Panc1 (cell line): ENCODE results near the gene ADARB2. TPM values are rescaled to one million over a fixed set of nuclear protein-coding genes. Genes with fewer than 3 reads are reported as not detected.

Experiments used
- ATAC-seq: fragments of 200-7000 bp; cut with Tn5 transposase; 2 replicates; pipeline ENCODE4 v1.9.1; 2020; ENCODE audit warnings: mild to moderate bottlenecking, moderate library complexity
- BruUV-seq: library from RNA; stranded (reverse); fragments of 400-500 nt; replicated peaks from 2 replicates; lab custom pipeline; 2021; lab: Mats Ljungman, UMichigan
- CTCF ChIA-PET: fragments of 300-600 bp; sonication (Branson Sonifier 250); formaldehyde crosslinking; loops from one replicate; lab custom pipeline; 2022; ENCODE audit warnings: antibody characterized with exemption; lab: Charles Lee
- POLR2A ChIA-PET: fragments of 300-600 bp; sonication (Branson Sonifier 250); formaldehyde crosslinking; loops from one replicate; lab custom pipeline; 2022; ENCODE audit warnings: antibody characterized with exemption; lab: Charles Lee
- DNase-seq: peaks from one replicate; pipeline ENCODE4 v3.0.0-alpha.2; 2010; ENCODE audit warnings: low read depth, low spot score
- H3K27ac ChIP-seq: 2 replicates; pipeline ENCODE4 v1.5.1; 2011; ENCODE audit warnings: mild to moderate bottlenecking, low read length, inconsistent platforms
- H3K27me3 ChIP-seq: fragments of 200-500 bp; sonication (Bioruptor generic); 2 replicates; pipeline ENCODE4 v1.6.0; 2014; ENCODE audit warnings: low read length, inconsistent platforms; ENCODE audit not compliant: control insufficient read depth, insufficient read depth
- H3K36me3 ChIP-seq: fragments of 200-500 bp; sonication (Bioruptor generic); 2 replicates; pipeline ENCODE4 v1.5.1; 2014; ENCODE audit warnings: inconsistent platforms, mild to moderate bottlenecking, low read length, moderate library complexity; ENCODE audit not compliant: control insufficient read depth, insufficient read depth
- H3K4me1 ChIP-seq: 2 replicates; pipeline ENCODE4 v1.5.1; 2011; ENCODE audit warnings: inconsistent platforms, mild to moderate bottlenecking, low read length, moderate library complexity; ENCODE audit not compliant: control insufficient read depth, insufficient read depth
- H3K4me3 ChIP-seq, 2 experiments: 2 replicates each; pipeline ENCODE4 v1.5.1; 2011 to 2012; ENCODE audit warnings: low read depth in 2 of 2, low read length in 2 of 2, mild to moderate bottlenecking in 2 of 2, inconsistent platforms in 1 of 2, moderate library complexity in 1 of 2
- H3K9me3 ChIP-seq: fragments of 200-500 bp; sonication (Bioruptor generic); 2 replicates; pipeline ENCODE4 v1.5.1; 2014; ENCODE audit warnings: low read depth, mild to moderate bottlenecking, inconsistent platforms, low read length, moderate library complexity; ENCODE audit not compliant: control insufficient read depth, insufficient read depth
- POLR2AphosphoS5 ChIP-seq: IDR thresholded peaks from 2 replicates; pipeline ENCODE4 v1.6.1; 2012; ENCODE audit warnings: mild to moderate bottlenecking, low read depth, low read length, moderate library complexity
- SIN3A ChIP-seq: IDR thresholded peaks from 2 replicates; pipeline ENCODE4 v1.6.1; 2012; ENCODE audit warnings: low read depth, mild to moderate bottlenecking, low read length, moderate library complexity, borderline replicate concordance; ENCODE audit not compliant: insufficient read depth
- TCF7L2 ChIP-seq: IDR thresholded peaks from 2 replicates; pipeline ENCODE4 v1.6.1; 2011; ENCODE audit warnings: mild to moderate bottlenecking, low read depth, low read length, inconsistent platforms
- in situ Hi-C: cut with HindIII; loops from 2 replicates; pipeline ENCODE4 v1.10.0; 2016; ENCODE audit warnings: low sequenced_read_pairs, low pct_unique_long_range_greater_than_20kb
- intact Hi-C: fragments of 100-400 bp; cut with micrococcal nuclease; formaldehyde crosslinking; loops from one replicate; pipeline ENCODE4 v1.10.0; 2022; ENCODE audit not compliant: unreplicated experiment
- total RNA-seq: library from RNA; stranded (reverse); gene quantifications from one replicate; pipeline ENCODE4 v1.2.1, GENCODE V29; 2021; ENCODE audit not compliant: unreplicated experiment
- TF ChIP-seq, protein P1 (sequence below): fragments of 450-650 bp; IDR thresholded peaks from 2 replicates; pipeline ENCODE4 v1.5.1; 2017; ENCODE audit warnings: mild to moderate bottlenecking
- TF ChIP-seq, protein P2 (sequence below), 2 experiments: IDR thresholded peaks; 2 replicates each; pipeline ENCODE4 v1.6.1; 2011 to 2012; ENCODE audit warnings: low read depth in 2 of 2, control low read depth in 1 of 2, low read length in 1 of 2, mild to moderate bottlenecking in 1 of 2, moderate library complexity in 1 of 2; ENCODE audit not compliant: insufficient read depth in 1 of 2

The ADARB2 gene
- total RNA-seq, 1 experiment from 2014 or later = 0.31 TPM

DNA sequence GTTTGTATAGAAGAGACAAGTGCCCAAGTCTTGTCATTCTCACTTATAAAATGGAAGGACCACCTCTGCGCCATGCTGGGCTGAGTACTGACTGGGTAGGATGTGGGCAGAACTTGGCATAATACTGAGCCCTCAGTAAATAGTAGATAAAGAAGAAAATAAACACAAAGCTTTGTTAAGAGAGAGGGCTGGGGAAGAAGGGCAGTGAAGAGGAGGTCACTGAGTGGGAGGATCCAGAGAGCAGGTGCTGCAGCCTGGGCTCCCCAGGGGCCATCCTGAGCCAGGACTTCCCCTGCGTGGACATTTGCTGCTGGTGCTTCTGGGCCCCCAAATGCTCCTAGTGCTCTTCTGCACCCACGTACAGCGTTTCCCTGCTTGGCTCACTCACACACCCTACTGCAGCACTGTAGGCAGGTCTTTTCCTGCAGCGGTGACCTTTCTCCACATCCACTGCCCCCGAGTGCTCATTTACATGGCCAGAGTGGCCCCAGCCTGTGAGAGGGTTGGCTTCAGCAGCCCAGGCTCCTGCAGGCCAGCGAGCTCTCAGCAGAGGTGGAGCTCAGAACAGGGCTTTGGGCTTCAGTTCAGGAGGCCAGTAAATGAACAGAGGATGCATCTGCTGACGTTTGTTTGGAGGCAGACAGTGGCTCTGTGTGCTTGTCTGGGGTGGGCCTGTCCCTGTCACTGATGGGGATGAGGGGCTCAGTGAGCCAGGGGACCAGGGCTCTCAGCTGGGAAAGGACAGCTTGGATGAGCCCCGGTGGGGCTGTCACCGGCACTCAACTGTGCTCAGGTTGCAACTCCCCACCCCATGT lies 164.6 kb downstream of the ADARB2 start:
- POLR2A ChIA-PET = interaction anchor here (0.6 kb wide), 1 partner anchor 603 kb away, joined by 4 read pairs; no protein-coding TSS in a partner anchor
- Histone ChIP-seq H3K27me3 (no peaks in the 10 kb centered on the region), H3K27ac (no peak overlapping the region), H3K4me1 (no peaks in the 10 kb centered on the region; the same call in 1 of the 2 replicates), H3K9me3 (no peaks in the 10 kb centered on the region), H3K36me3 (no peaks in the 10 kb centered on the region), H3K4me3 (no peak overlapping the region)
- ATAC-seq (no peak), DNase-seq (no peak)
- intact Hi-C loops (no loop called here), in situ Hi-C loops (no loop called here)
- CTCF ChIA-PET = no interaction called here
- TF ChIP-seq, protein P1, sequence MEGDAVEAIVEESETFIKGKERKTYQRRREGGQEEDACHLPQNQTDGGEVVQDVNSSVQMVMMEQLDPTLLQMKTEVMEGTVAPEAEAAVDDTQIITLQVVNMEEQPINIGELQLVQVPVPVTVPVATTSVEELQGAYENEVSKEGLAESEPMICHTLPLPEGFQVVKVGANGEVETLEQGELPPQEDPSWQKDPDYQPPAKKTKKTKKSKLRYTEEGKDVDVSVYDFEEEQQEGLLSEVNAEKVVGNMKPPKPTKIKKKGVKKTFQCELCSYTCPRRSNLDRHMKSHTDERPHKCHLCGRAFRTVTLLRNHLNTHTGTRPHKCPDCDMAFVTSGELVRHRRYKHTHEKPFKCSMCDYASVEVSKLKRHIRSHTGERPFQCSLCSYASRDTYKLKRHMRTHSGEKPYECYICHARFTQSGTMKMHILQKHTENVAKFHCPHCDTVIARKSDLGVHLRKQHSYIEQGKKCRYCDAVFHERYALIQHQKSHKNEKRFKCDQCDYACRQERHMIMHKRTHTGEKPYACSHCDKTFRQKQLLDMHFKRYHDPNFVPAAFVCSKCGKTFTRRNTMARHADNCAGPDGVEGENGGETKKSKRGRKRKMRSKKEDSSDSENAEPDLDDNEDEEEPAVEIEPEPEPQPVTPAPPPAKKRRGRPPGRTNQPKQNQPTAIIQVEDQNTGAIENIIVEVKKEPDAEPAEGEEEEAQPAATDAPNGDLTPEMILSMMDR = no peak
- TF ChIP-seq, protein P2, sequence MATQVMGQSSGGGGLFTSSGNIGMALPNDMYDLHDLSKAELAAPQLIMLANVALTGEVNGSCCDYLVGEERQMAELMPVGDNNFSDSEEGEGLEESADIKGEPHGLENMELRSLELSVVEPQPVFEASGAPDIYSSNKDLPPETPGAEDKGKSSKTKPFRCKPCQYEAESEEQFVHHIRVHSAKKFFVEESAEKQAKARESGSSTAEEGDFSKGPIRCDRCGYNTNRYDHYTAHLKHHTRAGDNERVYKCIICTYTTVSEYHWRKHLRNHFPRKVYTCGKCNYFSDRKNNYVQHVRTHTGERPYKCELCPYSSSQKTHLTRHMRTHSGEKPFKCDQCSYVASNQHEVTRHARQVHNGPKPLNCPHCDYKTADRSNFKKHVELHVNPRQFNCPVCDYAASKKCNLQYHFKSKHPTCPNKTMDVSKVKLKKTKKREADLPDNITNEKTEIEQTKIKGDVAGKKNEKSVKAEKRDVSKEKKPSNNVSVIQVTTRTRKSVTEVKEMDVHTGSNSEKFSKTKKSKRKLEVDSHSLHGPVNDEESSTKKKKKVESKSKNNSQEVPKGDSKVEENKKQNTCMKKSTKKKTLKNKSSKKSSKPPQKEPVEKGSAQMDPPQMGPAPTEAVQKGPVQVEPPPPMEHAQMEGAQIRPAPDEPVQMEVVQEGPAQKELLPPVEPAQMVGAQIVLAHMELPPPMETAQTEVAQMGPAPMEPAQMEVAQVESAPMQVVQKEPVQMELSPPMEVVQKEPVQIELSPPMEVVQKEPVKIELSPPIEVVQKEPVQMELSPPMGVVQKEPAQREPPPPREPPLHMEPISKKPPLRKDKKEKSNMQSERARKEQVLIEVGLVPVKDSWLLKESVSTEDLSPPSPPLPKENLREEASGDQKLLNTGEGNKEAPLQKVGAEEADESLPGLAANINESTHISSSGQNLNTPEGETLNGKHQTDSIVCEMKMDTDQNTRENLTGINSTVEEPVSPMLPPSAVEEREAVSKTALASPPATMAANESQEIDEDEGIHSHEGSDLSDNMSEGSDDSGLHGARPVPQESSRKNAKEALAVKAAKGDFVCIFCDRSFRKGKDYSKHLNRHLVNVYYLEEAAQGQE (IDR thresholded peaks at IDR 0.05; ENCODE audit: insufficient read depth in 1 of 2, low read depth in 2 of 2, low read length in 1 of 2) = no peak
- TF ChIP-seq SIN3A (no peak), POLR2AphosphoS5 (no peak), TCF7L2 (no peak)
- no TSS peak for BruUV-seq

DNA sequence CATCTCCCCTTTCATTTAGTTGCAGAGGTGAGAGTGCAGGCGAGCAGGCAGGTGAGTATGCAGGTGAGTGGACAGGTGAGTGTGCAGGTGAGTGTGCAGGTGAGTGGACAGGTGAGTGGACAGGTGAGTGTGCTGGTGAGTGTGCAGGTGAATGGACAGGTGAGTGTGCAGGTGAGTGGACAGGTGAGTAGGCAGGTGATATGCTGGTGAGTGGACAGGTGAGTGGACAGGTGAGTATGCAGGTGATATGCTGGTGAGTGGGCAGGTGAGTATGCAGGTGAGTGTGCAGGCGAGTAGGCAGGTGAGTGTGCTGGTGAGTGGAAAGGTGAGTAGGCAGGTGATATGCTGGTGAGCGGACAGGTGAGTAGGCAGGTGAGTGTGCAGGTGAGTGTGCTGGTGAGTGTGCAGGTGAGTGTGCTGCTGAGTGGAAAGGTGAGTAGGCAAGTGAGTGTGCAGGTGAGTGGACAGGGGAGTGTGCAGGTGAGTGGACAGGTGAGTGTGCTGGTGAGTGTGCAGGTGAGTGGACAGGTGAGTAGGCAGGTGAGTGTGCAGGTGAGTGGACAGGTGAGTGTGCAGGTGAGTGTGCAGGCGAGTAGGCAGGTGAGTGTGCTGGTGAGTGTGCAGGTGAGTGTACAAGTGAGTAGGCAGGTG lies 165.6 kb downstream of the ADARB2 start:
- CTCF ChIA-PET = no interaction called here
- H3K27ac ChIP-seq = no peak overlapping the region
- TF ChIP-seq TCF7L2 (no peak), SIN3A (no peak), POLR2AphosphoS5 (no peak)
- TF ChIP-seq, protein P2 (IDR thresholded peaks at IDR 0.05; ENCODE audit: insufficient read depth in 1 of 2, low read depth in 2 of 2, low read length in 1 of 2) = no peak
- TF ChIP-seq, protein P1 = no peak
- H3K4me3 ChIP-seq = no peak overlapping the region
- no peaks in the 10 kb centered on the region; the same call in 1 of the 2 replicates for H3K4me1 ChIP-seq
- ATAC-seq (no peak), DNase-seq (no peak)
- H3K27me3 ChIP-seq = no peaks in the 10 kb centered on the region
- no TSS peak for BruUV-seq
- POLR2A ChIA-PET = interaction anchor here (0.6 kb wide), 1 partner anchor 604 kb away, joined by 4 read pairs; no protein-coding TSS in a partner anchor
- no peaks in the 10 kb centered on the region for H3K36me3 ChIP-seq
- H3K9me3 ChIP-seq = no peaks in the 10 kb centered on the region
- in situ Hi-C loops = no loop called here
- intact Hi-C loops = no loop called here
